GM12801 (cell line): ENCODE measurements around the gene CAMSAP3.

Experiments used
- TF ChIP-seq, protein P1 (sequence below): IDR thresholded peaks from one replicate; pipeline ENCODE4 v1.5.1; 2011; ENCODE audit warnings: control low read depth; ENCODE audit not compliant: insufficient read length; ENCODE audit errors: extremely low read depth

CAMSAP3 gene

DNA sequence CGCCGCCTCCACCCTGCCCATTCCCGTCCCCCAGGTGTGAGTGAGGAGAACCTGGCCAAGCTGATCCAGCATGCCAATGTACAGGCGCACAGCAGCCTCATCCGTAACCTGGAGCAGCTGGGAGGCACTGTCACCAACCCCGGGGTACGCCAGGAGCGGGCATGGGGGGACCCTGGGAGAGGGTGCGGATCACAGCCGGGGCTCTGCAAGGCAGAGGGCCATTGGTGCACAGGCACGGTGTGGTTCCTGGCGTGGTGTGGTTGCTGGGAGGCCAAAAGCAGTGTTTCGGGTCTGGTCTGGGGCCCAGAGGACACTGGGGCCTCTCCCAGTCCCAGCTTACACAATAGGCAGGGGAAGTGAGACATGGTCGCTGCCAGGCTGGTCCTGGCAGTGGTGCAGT is 49.5 kb downstream of the CAMSAP3 start:
- TF ChIP-seq, protein P1, sequence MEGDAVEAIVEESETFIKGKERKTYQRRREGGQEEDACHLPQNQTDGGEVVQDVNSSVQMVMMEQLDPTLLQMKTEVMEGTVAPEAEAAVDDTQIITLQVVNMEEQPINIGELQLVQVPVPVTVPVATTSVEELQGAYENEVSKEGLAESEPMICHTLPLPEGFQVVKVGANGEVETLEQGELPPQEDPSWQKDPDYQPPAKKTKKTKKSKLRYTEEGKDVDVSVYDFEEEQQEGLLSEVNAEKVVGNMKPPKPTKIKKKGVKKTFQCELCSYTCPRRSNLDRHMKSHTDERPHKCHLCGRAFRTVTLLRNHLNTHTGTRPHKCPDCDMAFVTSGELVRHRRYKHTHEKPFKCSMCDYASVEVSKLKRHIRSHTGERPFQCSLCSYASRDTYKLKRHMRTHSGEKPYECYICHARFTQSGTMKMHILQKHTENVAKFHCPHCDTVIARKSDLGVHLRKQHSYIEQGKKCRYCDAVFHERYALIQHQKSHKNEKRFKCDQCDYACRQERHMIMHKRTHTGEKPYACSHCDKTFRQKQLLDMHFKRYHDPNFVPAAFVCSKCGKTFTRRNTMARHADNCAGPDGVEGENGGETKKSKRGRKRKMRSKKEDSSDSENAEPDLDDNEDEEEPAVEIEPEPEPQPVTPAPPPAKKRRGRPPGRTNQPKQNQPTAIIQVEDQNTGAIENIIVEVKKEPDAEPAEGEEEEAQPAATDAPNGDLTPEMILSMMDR = no peak

DNA sequence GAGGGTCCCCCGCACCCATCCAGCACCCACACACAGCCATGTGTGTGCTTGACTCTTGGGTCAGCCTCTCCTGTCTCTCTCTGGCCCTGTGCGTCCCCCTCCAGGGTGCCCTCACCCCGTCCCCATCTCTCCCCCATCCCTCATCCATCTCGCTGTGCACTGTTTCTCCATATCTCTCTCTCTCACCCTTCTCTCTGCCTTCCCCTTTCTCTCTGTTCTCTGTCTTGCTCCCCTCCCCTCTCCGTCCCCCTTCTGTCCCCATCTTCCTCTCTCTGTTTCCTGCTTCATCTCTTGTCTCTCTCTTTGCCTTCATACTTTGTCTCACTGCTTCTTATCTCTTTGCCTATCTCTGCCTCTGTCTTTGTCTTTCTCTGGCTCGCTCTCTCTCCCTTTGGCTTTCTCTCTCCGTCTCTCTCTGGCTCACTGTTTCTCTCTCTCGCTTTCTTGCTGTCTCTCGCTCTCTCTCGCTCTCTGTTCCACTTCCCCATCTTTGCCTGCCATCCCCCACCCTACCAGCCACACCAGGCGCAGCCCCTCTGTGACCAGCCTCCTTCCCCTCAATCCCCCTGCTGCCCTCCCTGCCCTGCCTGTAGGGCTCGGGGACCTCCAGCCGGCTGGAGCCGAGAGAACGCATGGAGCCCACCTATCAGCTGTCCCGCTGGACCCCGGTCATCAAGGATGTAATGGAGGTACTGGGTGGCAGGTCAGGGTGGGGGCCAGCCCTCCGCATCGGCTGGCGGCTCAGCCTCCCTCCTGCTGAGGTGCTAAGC is 50.2 kb downstream of the CAMSAP3 start:
- TF ChIP-seq, protein P1 = no peak

DNA sequence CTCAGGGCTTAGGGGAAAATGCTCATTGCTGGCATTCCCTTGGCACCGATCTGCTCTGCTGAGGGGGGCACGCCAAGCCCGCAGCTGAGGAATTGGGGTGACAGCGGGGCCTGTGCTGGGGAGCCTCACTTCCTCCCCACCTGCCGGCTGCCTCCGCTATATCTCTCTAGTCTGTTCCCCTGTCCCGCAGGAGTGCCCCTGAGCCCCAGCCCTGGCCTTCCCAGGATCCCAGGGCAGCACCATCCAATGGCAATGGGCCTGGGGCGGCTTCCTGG is 50.7 kb downstream of the CAMSAP3 start:
- TF ChIP-seq, protein P1 = no peak

DNA sequence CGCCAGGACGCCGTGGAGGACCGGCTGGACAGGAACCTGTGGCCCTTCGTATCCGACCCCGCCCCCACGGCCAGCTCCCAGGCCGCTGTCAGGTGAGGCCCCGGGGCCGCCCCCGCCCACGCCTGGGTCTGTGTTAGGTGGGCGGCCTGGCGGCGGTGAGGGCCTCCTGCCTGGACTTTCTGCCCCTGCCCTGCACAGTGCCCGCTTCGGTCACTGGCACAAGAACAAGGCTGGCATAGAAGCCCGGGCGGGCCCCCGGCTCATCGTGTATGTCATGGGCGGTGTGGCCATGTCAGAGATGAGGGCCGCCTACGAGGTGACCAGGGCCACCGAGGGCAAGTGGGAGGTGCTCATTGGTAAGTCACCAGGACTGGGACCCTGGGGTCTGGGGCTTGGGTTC is 51.5 kb downstream of the CAMSAP3 start:
- TF ChIP-seq, protein P1 = no peak

DNA sequence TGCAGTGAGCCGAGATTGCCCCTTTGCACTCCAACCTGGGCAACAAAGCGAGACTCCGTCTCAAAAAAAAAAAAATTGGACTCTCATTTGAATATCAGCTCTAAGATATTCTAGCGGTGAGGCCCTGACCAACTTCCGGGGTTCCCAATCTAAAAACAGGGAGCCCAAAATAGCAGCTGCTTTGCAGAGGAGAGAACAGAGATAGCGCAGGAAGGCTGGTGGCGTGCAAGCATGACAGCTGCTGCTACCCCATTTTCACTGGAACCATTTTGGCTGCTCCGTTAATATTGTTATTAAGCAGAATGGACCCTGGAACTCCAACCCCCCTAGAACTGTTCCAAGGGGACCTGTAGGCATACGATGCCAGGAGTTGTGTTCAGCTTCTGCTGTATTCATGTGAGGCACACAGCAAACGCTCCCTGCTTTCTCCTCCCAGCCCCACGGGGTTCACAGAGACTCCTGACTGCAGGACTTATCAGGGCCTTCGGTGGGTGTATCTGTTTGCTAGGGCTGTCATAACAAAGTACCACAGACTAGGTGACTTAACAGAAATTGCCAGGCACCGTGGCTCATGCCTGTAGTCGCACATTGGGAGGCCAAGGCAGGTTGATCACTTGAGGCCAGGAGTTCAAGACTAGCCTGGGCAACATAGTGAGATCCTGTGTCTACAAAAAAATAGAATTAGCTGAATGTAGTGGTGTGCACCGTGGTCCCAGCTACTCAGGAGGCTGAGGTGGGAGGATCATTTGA is 52.8 kb downstream of the CAMSAP3 start:
- TF ChIP-seq, protein P1 = no peak

DNA sequence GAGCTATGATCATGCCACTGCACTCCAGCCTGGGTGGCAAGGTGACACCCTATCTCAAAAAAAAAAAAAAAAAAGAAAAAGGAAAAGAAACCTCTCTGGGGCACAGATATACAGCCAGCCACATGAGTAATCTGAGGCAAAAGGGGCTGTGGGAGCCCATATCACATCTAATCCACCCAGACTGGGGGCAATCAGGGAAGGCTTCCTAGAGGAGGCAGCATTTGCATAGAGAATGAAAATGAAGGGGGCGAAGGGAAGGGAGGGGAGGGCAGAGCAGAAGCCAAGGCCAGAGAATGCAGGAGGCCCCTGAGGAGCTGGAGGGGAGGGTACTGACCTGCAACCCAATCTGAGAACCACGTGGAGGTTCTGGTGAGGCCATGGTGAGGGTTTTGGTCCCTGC is 54.5 kb downstream of the CAMSAP3 start:
- TF ChIP-seq, protein P1 = no peak

DNA sequence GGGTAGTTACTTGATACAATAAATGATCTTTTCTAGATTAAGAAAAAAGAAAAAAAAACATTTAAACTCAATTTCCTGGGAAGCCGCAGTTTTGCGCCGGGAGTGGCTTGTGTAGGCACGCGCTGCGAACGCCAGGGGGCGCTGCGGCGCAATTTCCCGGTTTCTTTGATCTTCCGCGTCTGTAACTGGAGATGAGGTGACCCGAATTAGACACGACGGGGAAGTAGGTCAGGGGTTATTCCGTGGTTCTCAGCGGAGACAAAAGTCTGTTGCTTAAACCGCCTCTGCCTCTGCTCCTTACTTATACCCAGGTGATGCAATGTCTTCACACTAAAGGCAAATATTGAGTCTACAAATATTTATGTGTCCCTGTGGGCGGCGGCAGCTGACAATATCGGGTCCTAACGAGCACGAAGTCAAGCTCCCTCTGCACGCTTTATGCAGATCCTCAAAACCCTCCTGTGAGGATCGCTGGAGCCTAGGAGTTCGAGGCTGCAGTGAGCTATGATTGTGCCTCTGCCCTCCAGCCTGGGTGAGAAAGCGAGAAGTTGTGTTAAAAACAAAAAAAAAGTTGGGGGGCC is 56.5 kb downstream of the CAMSAP3 start:
- TF ChIP-seq, protein P1 = no peak
